GM19468 (cell line): ENCODE measurements around the gene CAMK2D.
A peak's percentile ranks its signal among the peaks of the same experiment; 100 is the strongest.

Source experiments
- ATAC-seq: cut with Tn5 transposase; IDR thresholded peaks from one replicate; pipeline ENCODE4 v1.9.1; 2021; ENCODE audit warnings: mild to moderate bottlenecking, moderate library complexity, moderate number of reproducible peaks; ENCODE audit not compliant: unreplicated experiment; ENCODE audit errors: extremely low read depth

CAMK2D gene

GRCh38 chr4:113619526-113619925, 142.0 kb downstream of the CAMK2D start:
- ATAC-seq: no peak

- ATAC-seq: no peak
Observed at GRCh38 chr4:113618205-113618604, 143.3 kb downstream of the CAMK2D start.

- no peak for ATAC-seq
Observed at GRCh38 chr4:113617195-113617594, 144.3 kb downstream of the CAMK2D start.

- no peak for ATAC-seq
Observed at GRCh38 chr4:113616443-113616842, 145.1 kb downstream of the CAMK2D start.

GRCh38 chr4:113614414-113614813, 147.1 kb downstream of the CAMK2D start:
- ATAC-seq: no peak

- no peak for ATAC-seq
Observed at GRCh38 chr4:113613503-113613902, 148.0 kb downstream of the CAMK2D start.

GRCh38 chr4:113610537-113610936, 151.0 kb downstream of the CAMK2D start:
- no peak for ATAC-seq

GRCh38 chr4:113607998-113608397, 153.5 kb downstream of the CAMK2D start:
- ATAC-seq: no peak

DNA sequence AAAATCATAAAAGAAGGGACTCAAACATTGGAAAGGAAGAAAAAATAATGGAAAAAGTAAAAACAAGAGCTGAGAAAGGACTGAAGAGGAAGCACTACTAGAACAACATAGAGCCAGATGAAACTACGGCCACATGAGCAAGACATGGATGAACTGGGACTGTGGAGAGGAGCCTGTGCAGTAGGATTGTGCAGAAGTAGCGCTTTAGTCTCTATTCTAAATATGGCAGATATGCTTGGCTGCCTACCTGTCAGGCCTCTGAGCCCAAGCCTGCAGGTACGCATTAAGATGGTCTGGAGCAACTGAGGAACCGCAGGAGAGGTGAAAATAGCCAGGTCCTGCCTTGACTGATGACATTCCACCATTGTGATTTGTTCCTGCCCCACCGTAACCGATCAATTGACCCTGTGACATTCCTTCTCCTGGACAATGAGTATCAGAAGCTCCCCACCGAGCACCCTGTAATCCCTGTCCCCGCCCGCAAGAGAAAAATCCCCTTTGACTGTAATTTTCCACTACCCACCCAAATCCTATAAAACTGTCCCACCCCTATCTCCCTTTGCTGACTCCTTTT, 154.3 kb downstream of the CAMK2D start:
- no peak for ATAC-seq

DNA sequence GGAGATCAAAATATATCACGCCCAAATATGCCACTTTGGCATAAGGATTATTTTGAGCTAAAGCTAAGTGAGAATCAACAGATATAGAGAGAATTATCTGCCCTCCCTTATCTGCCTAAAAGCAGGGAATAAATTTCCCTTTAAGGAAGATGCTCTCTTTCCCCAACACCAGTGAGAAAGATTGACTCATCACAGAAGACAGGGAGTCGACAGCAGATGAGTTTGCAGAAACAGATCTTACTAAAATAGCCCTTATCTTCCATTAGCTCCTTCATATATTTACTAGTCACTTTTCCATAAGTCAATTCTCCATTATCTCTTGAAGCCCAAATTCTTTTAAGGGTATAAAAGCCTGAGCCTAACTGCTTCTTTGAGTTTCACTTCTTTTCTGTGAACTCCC, 156.6 kb downstream of the CAMK2D start:
- no peak for ATAC-seq

- ATAC-seq: no peak
Observed at GRCh38 chr4:113603911-113604310, 157.6 kb downstream of the CAMK2D start.

DNA sequence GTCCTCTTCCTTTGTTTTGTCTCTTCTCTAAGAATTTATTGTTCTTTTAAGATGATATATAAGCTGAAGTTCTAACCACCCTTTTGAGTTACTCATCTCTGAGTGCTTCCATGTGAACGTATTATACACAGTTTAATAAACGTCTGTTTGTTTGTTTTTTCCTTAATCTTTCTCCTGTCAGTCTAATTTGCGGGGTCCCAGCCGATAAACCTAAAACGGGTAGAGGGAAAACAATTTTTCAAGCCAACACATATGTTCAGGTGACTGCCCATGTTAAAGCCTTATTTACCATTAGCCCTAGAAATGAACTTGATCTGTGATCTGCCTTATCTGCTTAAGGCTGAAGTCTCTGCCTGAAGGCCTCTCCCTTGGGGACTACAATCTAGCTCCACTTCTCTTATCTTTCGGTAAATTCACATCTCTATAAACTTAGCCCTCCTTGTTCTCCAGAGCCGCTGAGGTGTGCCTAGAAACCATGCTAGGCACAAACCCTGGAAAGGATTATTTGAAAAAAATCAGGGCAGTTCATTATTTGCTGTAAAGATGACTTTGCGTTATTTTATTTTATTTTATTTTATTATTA, 158.8 kb downstream of the CAMK2D start:
- ATAC-seq: no peak

DNA sequence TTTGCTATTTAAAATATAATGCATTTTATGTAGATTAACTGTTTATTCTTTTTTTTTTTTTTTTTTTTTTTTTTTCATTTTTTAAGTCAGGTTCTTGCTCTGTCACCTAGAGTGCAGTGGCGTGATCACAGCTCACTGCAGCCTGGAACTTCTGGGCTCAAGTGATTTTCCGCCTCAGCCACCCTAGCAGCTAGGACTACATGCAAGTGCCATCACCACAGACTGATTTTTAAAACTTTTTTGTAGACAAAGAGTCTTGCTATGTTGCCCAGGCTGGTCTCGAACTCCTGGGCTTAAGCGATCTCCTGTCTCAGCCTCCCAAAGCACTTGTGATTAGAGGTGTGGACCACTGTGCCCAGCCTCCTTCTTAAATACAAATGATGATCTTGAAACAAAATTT, 159.9 kb downstream of the CAMK2D start:
- no peak for ATAC-seq

DNA sequence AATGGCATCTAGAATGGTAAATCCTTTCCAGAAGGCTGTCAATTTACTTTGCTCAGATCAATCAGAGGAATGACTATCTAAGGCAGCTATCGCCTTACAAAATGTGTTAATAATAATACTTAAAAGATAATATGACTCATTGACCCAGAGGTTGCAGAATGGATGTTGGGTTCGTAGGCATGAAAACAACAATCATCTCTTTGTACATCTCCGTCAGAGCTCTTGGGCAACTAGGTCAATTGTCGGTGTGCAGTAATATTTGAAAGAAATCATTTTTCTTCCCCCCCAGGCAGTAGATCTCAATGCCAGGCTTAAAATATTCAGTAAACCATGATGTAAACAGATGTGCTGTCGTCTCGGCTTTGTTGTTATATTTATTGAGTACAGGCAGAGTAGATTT, 165.1 kb downstream of the CAMK2D start:
- ATAC-seq: no peak

DNA sequence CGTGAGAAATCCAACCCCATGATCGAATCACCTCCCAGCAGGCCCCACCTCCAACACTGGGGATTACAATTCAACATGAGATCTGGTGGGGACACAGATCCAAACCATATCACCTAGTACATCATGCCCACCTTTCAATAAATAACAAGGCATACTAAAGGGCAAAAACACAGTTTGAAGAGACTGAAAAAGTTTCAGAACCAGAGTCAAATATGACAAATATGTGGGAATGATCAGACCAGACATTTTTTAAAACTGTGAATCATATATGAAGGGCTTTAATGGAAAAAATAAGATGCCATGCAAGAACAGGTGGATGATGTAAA, 167.3 kb downstream of the CAMK2D start:
- ATAC-seq: no peak

DNA sequence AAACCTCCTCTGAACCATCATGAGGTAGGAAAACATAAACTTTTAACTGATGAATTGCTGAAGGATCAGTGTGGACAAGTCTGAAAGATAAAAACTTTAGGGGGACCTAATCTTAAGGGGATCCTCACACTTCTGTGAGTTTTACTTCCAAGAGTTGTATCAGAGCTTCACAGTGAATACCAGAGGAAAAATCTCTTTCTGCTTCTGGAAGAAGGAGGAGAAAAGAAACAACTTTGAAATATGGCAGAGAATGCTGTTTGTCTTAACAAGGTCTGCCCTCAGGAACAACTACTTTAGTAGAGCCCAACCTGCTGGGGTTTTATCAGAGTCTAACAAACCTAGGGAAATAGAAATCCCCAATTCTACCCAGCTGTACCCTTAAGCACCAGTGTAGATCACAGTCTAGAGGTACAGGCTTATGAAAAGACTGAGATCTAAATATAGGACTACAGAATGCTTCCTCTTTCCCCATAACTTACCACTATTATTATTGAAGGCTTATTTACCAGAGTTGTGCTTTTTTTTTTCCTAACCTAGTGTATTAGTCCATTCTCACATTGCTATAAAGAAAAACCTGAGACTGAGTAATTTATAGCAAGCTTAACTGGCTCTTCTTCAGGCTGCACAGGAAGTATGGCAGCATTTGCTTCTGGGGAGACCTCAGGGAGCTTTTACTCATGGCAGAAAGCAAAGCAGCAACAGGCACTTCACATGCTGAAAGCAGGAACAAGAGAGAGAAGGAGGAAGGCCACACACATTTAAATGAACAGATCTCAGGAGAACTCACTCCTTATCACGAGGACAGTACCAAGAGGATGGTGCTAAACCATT, 167.9 kb downstream of the CAMK2D start:
- peak; percentile 32 for ATAC-seq

DNA sequence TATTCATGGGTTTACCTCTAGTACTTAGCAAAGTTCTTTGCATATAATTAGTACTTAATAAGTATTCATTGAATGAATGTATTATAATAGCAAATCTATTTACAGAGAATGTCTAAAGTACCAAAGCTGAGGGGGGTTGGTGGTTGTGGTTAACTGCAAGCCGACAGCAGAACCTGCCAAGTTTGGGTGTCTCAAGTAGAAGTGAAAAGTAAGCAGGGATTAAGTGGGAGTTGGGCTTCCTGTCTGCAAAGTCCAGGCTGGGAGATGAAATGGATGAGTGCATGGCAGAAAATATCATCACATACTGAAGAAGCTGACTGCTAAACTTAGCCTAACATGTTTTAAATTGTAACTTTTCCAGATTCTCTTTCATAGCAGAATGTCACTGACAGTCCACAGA, 169.6 kb downstream of the CAMK2D start:
- no peak for ATAC-seq

GRCh38 chr4:113588895-113589668, 172.5 kb downstream of the CAMK2D start:
- no peak for ATAC-seq

GRCh38 chr4:113587640-113588275, 173.8 kb downstream of the CAMK2D start:
- ATAC-seq: no peak

DNA sequence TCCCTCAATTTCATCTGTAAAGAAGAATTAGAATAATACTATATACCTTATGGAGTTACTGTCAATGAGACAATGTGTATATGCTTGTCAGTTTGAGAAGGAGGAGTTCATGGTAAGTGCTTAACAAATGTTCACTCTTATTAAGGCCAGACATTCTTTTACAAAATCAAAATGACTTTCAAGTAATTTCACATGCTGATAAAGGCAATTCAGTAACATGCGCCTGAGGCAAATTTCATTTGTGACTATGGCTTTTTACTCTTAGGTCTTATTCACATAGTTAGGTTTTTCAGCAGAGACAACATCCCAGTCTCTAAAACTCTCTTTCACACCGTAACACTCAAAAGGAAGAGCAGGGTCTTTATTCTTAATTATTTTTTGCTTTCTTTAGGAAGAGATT, 174.4 kb downstream of the CAMK2D start:
- ATAC-seq: no peak

GRCh38 chr4:113586072-113586471, 175.5 kb downstream of the CAMK2D start:
- no peak for ATAC-seq
